K562 (cell line): ENCODE data around the gene PRKG2. TPM values are rescaled to one million over a fixed set of nuclear protein-coding genes. Genes with fewer than 3 reads are reported as not detected.

ENCODE experiments used
- ATAC-seq: fragments of 200-7000 bp; cut with Tn5 transposase; 3 replicates; pipeline ENCODE4 v1.9.1; 2020; ENCODE audit warnings: moderate library complexity
- BruUV-seq: library from RNA; stranded (reverse); fragments of 400-500 nt; replicated peaks from 2 replicates; lab custom pipeline; 2021; lab: Mats Ljungman, UMichigan
- CTCF ChIA-PET: fragments of 300-600 bp; formaldehyde crosslinking; extraction: SDS; loops from one replicate; lab custom pipeline; 2021; ENCODE audit warnings: low intra/inter-chr PET ratio; lab: Yijun Ruan, JAX
- POLR2A ChIA-PET: fragments of 300-600, 350-650 bp; sonication (Branson Sonifier 250); formaldehyde crosslinking; extraction: SDS; loops from one replicate; lab custom pipeline; 2021; ENCODE audit warnings: antibody characterized with exemption, inconsistent platforms; lab: Yijun Ruan, JAX
- DNase-seq, 4 experiments: peaks; one replicate each; pipeline versions ENCODE4 v3.0.0 to v3.0.0-alpha.2; 2011 to 2018; ENCODE audit warnings: low spot score in 3 of 4, mixed read lengths in 3 of 4; ENCODE audit errors: extremely low read depth in 1 of 4
- FAIRE-seq: peaks from 2 replicates; lab custom pipeline; 2011; peaks lifted over from hg19 to GRCh38; lab: Jason Lieb, UNC
- H2AFZ ChIP-seq: 2 replicates; pipeline ENCODE4 v1.6.0; 2011; ENCODE audit warnings: low read depth, low read length, control low read depth, inconsistent platforms
- H3K27ac ChIP-seq: fragments of 200-600 bp; 3 replicates; pipeline ENCODE4 v1.8.0; 2011; ENCODE audit warnings: low read depth, mild to moderate bottlenecking, control low read depth, inconsistent platforms, low read length, moderate library complexity, mixed read lengths; ENCODE audit errors: extremely low read depth
- H3K27me3 ChIP-seq, 2 experiments: fragments of 300-600 bp in 1 of 2; 2 replicates in 1 of 2; 3 replicates in 1 of 2; pipeline versions ENCODE4 v1.6.0 to v1.8.0; 2011; ENCODE audit warnings: inconsistent platforms in 2 of 2, low read length in 2 of 2, mild to moderate bottlenecking in 1 of 2, mixed read lengths in 1 of 2, moderate library complexity in 1 of 2; ENCODE audit not compliant: control insufficient read depth in 2 of 2, insufficient read depth in 2 of 2
- H3K36me3 ChIP-seq: fragments of 300-600 bp; 3 replicates; pipeline ENCODE4 v1.8.0; 2011; ENCODE audit warnings: mild to moderate bottlenecking, low read length, inconsistent platforms; ENCODE audit not compliant: control insufficient read depth, insufficient read depth
- H3K4me1 ChIP-seq, 2 experiments: fragments of 200-600 bp in 1 of 2; replicated peaks in 1 of 2; 2 replicates in 1 of 2; 3 replicates in 1 of 2; pipeline versions ENCODE4 v1.5.1 to v1.8.0; 2011; ENCODE audit warnings: inconsistent platforms in 2 of 2, low read length in 2 of 2, mild to moderate bottlenecking in 1 of 2, mixed read lengths in 1 of 2, moderate library complexity in 1 of 2; ENCODE audit not compliant: control insufficient read depth in 2 of 2, insufficient read depth in 2 of 2
- H3K4me2 ChIP-seq: 2 replicates; pipeline ENCODE4 v1.6.1; 2011; ENCODE audit warnings: low read length, control low read depth, inconsistent platforms, mixed read lengths; ENCODE audit not compliant: insufficient read depth
- H3K4me3 ChIP-seq: fragments of 200-600 bp; sonication (generic), shearing (Covaris generic); 2 replicates; pipeline ENCODE4 v1.5.1; 2016; ENCODE audit warnings: control low read depth, inconsistent platforms
- H3K79me2 ChIP-seq: fragments of 200-600 bp; 3 replicates; pipeline ENCODE4 v1.8.0; 2011; ENCODE audit warnings: low read length, inconsistent platforms; ENCODE audit not compliant: control insufficient read depth, insufficient read depth
- H3K9ac ChIP-seq, 2 experiments: 2 replicates each; pipeline versions ENCODE4 v1.6.0 to v1.6.1; 2011; ENCODE audit warnings: low read depth in 2 of 2, low read length in 2 of 2, control low read depth in 1 of 2, inconsistent platforms in 1 of 2, mild to moderate bottlenecking in 1 of 2, mixed read lengths in 1 of 2; ENCODE audit not compliant: insufficient read depth in 1 of 2
- H3K9me1 ChIP-seq: one replicate; pipeline ENCODE4 v1.6.0; 2011; ENCODE audit warnings: inconsistent platforms, mild to moderate bottlenecking, low read length, moderate library complexity; ENCODE audit not compliant: control insufficient read depth, insufficient read depth
- H3K9me3 ChIP-seq: replicated peaks from 2 replicates; pipeline ENCODE4 v1.5.1; 2011; ENCODE audit warnings: low read depth, low read length, inconsistent platforms; ENCODE audit not compliant: control insufficient read depth, insufficient read depth
- H4K20me1 ChIP-seq: replicated peaks from 2 replicates; pipeline ENCODE4 v1.6.1; 2011; ENCODE audit warnings: low read length, inconsistent platforms, mixed read lengths; ENCODE audit not compliant: control insufficient read depth, insufficient read depth
- ETS2 ChIP-seq: IDR thresholded peaks from 2 replicates; pipeline ENCODE4 v1.6.1; 2016; ENCODE audit warnings: borderline replicate concordance, missing genetic modification characterization, mild to moderate bottlenecking, moderate library complexity, missing compliant biosample characterization; ENCODE audit not compliant: poor library complexity, severe bottlenecking
- NFIC ChIP-seq: fragments of 450-650 bp; IDR thresholded peaks from 2 replicates; pipeline ENCODE4 v1.6.1; 2017; ENCODE audit warnings: mild to moderate bottlenecking, inconsistent platforms
- SMARCB1 ChIP-seq: IDR thresholded peaks from 2 replicates; pipeline ENCODE4 v1.6.1; 2011; ENCODE audit warnings: improper control_type of control experiment, low read depth; ENCODE audit not compliant: insufficient read length
- SPI1 ChIP-seq: IDR thresholded peaks from 2 replicates; pipeline ENCODE4 v1.6.1; 2011; ENCODE audit warnings: low read depth, low read length, control low read depth, borderline replicate concordance
- ZBTB26 ChIP-seq: fragments of 450-650 bp; formaldehyde crosslinking; IDR thresholded peaks from 2 replicates; pipeline ENCODE4 v1.4.0; 2022; ENCODE audit warnings: missing genetic modification characterization
- WGBS: fragments of 100-300 bp; shearing (Covaris generic); methylation state at CpG from one replicate; pipeline ENCODE4 v1.1.6; 2016; ENCODE audit warnings: low coverage, mixed read lengths; ENCODE audit not compliant: insufficient coverage; ENCODE audit errors: missing lambda C conversion rate; 5-methylcytosine and 5-hydroxymethylcytosine counted together
- in situ Hi-C: fragments of 300-500 bp; cut with MboI; formaldehyde crosslinking; loops from 4 replicates; pipeline ENCODE4 v1.15.0; 2018; ENCODE audit warnings: inconsistent platforms, mixed read lengths
- intact Hi-C: fragments of 100-400 bp; cut with micrococcal nuclease; formaldehyde crosslinking; loops from 2 replicates; pipeline ENCODE4 v1.14.2; 2022
- polyA plus RNA-seq, 8 experiments: library from polyadenylated mRNA; depleted of rRNA in 4 of 8; stranded (reverse) in 5 of 8; unstranded in 3 of 8; fragments of >200 nt; fragmentation: Nextera tagmentation in 2 of 8; fragmentation: Illumina TruSeq in 1 of 8; extraction: Ambion mirVana in 2 of 8; extraction: Trizol in 1 of 8; gene quantifications; 2 replicates each; pipeline versions ENCODE4 v1.2.1 to v1.2.3, GENCODE V29; 2011 to 2014; ENCODE audit warnings: inconsistent platforms in 1 of 8, missing spikeins in 1 of 8
- total RNA-seq, 7 experiments: library from RNA; depleted of rRNA in 6 of 7; stranded (reverse); fragments of >200 nt in 6 of 7; fragmentation: Illumina TruSeq in 2 of 7; extraction: Trizol in 2 of 7; gene quantifications; 2 replicates each; pipeline versions ENCODE4 v1.2.1 to v1.2.3, GENCODE V29; 2011 to 2021; ENCODE audit warnings: low replicate concordance in 1 of 7

The PRKG2 gene
- total and polyA plus RNA-seq, 9 of the 15 experiments (the other 6 are each of a cell fraction or from before 2014, with no cell fraction given): 0.01 to 0.68 (median 0.34) TPM

GRCh38 chr4:81197864-81198524 is 17.0 kb downstream of the PRKG2 start:
- no peak overlapping the region for H3K27ac ChIP-seq
- no peaks in the 10 kb centered on the region for H3K36me3 ChIP-seq
- CTCF ChIA-PET: no interaction called here
- H3K79me2 ChIP-seq: no peaks in the 10 kb centered on the region
- no peak for FAIRE-seq
- H3K27me3 ChIP-seq: no peaks in the 10 kb centered on the region
- H2AFZ ChIP-seq: no peak overlapping the region
- H3K9me1 ChIP-seq: no peaks in the 10 kb centered on the region
- no peak overlapping the region for H3K9ac ChIP-seq
- no peaks in the 10 kb centered on the region for H4K20me1 ChIP-seq
- TF ChIP-seq ZBTB26 (CRISPR knock-in tag) (no peak), NFIC (peak; percentile 24; the same call in 1 of the 2 replicates)
- TF ChIP-seq, all 486 proteins: peak for 1
- ATAC-seq: no peak
- BruUV-seq: no TSS peak
- WGBS: 0% methylated on average over 4 of the region's 4 CpGs
- POLR2A ChIA-PET: no interaction called here
- no peak overlapping the region for H3K4me2 ChIP-seq
- no peak overlapping the region for H3K4me3 ChIP-seq
- intact Hi-C loops: no loop called here
- no peak for DNase-seq
- H3K9me3 ChIP-seq: no peaks in the 10 kb centered on the region
- no peaks in the 10 kb centered on the region for H3K4me1 ChIP-seq
- in situ Hi-C loops: no loop called here

- CTCF ChIA-PET: no interaction called here
- in situ Hi-C loops: no loop called here
- no TSS peak for BruUV-seq
These were observed 18.8 kb downstream of the PRKG2 start for GRCh38 chr4:81196126-81196650.

More at GRCh38 chr4:81196126-81196650, 18.8 kb downstream of the PRKG2 start:
- no peak overlapping the region for H3K4me3 ChIP-seq
- DNase-seq: no peak
- no peak for TF ChIP-seq SMARCB1
- no peak for TF ChIP-seq ETS2 (tag)
- peak; percentile 9; the same call in 1 of the 2 replicates for TF ChIP-seq SPI1
- H3K27me3 ChIP-seq: no peaks in the 10 kb centered on the region
- H3K9me3 ChIP-seq: no peaks in the 10 kb centered on the region
- H3K4me1 ChIP-seq: no peaks in the 10 kb centered on the region
- H3K36me3 ChIP-seq: no peaks in the 10 kb centered on the region
- POLR2A ChIA-PET: no interaction called here
- no peak for ATAC-seq
- WGBS: 0% methylated on average over 3 of the region's 3 CpGs
- H3K9ac ChIP-seq: no peak overlapping the region
- H4K20me1 ChIP-seq: no peaks in the 10 kb centered on the region
- intact Hi-C loops: no loop called here
- no peak overlapping the region for H3K27ac ChIP-seq
- no peak overlapping the region for H2AFZ ChIP-seq
- no peaks in the 10 kb centered on the region for H3K79me2 ChIP-seq
- H3K4me2 ChIP-seq: no peak overlapping the region
- H3K9me1 ChIP-seq: no peaks in the 10 kb centered on the region
- no peak for FAIRE-seq
